Astrocyte (in vitro differentiated cells and primary cell): ENCODE results near the gene PARD3B. TPM values are rescaled to one million over a fixed set of nuclear protein-coding genes. Genes with fewer than 3 reads are reported as not detected.

Source experiments
- DNase-seq: peaks from one replicate; pipeline ENCODE4 v3.0.0-alpha.2; 2010; ENCODE audit warnings: low read depth
- FAIRE-seq: peaks from 2 replicates; lab custom pipeline; 2011; peaks lifted over from hg19 to GRCh38; lab: Jason Lieb, UNC
- H2AFZ ChIP-seq: 2 replicates; pipeline ENCODE4 v1.6.0; 2012; ENCODE audit warnings: low read depth, low read length, inconsistent platforms
- H3K27ac ChIP-seq: 2 replicates; pipeline ENCODE4 v1.5.1; 2011; ENCODE audit warnings: low read depth, low read length, inconsistent platforms
- H3K27me3 ChIP-seq: 2 replicates; pipeline ENCODE4 v1.6.0; 2011; ENCODE audit warnings: low read length, inconsistent platforms; ENCODE audit not compliant: insufficient read depth
- H3K36me3 ChIP-seq: 2 replicates; pipeline ENCODE4 v1.5.1; 2011; ENCODE audit warnings: low read length, inconsistent platforms; ENCODE audit not compliant: insufficient read depth
- H3K4me1 ChIP-seq: 2 replicates; pipeline ENCODE4 v1.5.1; 2011; ENCODE audit warnings: low read length, inconsistent platforms; ENCODE audit not compliant: insufficient read depth
- H3K4me2 ChIP-seq: 2 replicates; pipeline ENCODE4 v1.6.0; 2012; ENCODE audit warnings: low read length, inconsistent platforms
- H3K4me3 ChIP-seq: 2 replicates; pipeline ENCODE4 v1.5.1; 2011; ENCODE audit warnings: low read depth, mild to moderate bottlenecking, low read length, inconsistent platforms; ENCODE audit not compliant: insufficient read depth
- H3K79me2 ChIP-seq: 2 replicates; pipeline ENCODE4 v1.6.0; 2012; ENCODE audit warnings: mild to moderate bottlenecking, low read length, inconsistent platforms; ENCODE audit not compliant: insufficient read depth
- H3K9ac ChIP-seq: 2 replicates; pipeline ENCODE4 v1.6.0; 2012; ENCODE audit warnings: mild to moderate bottlenecking, low read length, inconsistent platforms
- H3K9me3 ChIP-seq: 2 replicates; pipeline ENCODE4 v1.5.1; 2012; ENCODE audit warnings: low read depth, mild to moderate bottlenecking, low read length, inconsistent platforms; ENCODE audit not compliant: insufficient read depth
- H4K20me1 ChIP-seq: 2 replicates; pipeline ENCODE4 v1.6.0; 2012; ENCODE audit warnings: low read length, inconsistent platforms; ENCODE audit not compliant: insufficient read depth
- H3K27ac Mint-ChIP-seq: one replicate; pipeline ENCODE4 v1.8.0; 2021; ENCODE audit warnings: mild to moderate bottlenecking, mixed read lengths; ENCODE audit not compliant: unreplicated experiment
- H3K27me3 Mint-ChIP-seq: one replicate; pipeline ENCODE4 v1.8.0; 2021; ENCODE audit warnings: low read depth, mixed read lengths; ENCODE audit not compliant: unreplicated experiment
- H3K36me3 Mint-ChIP-seq: one replicate; pipeline ENCODE4 v1.8.0; 2021; ENCODE audit warnings: low read depth, mixed read lengths; ENCODE audit not compliant: unreplicated experiment
- H3K4me1 Mint-ChIP-seq: one replicate; pipeline ENCODE4 v1.8.0; 2021; ENCODE audit warnings: low read depth, mixed read lengths; ENCODE audit not compliant: unreplicated experiment
- H3K4me3 Mint-ChIP-seq: one replicate; pipeline ENCODE4 v1.8.0; 2021; ENCODE audit warnings: mild to moderate bottlenecking, moderate library complexity, mixed read lengths; ENCODE audit not compliant: unreplicated experiment
- H3K9me3 Mint-ChIP-seq: one replicate; pipeline ENCODE4 v1.8.0; 2021; ENCODE audit warnings: mild to moderate bottlenecking, mixed read lengths; ENCODE audit not compliant: unreplicated experiment
- CTCF ChIP-seq: IDR thresholded peaks from 2 replicates; pipeline ENCODE4 v1.5.1; 2011; ENCODE audit warnings: low read depth, mild to moderate bottlenecking, inconsistent platforms, low read length, moderate library complexity; ENCODE audit not compliant: insufficient read depth
- EZH2 ChIP-seq: IDR thresholded peaks from 2 replicates; pipeline ENCODE4 v1.6.1; 2012; ENCODE audit warnings: mild to moderate bottlenecking, low read length, inconsistent platforms; ENCODE audit not compliant: insufficient read depth
- total RNA-seq: library from RNA; stranded (reverse); gene quantifications from 2 replicates; pipeline ENCODE4 v1.2.1, GENCODE V29; 2021

PARD3B gene
- total RNA-seq, 1 donor from 2014 or later, result 6.5 TPM

DNA sequence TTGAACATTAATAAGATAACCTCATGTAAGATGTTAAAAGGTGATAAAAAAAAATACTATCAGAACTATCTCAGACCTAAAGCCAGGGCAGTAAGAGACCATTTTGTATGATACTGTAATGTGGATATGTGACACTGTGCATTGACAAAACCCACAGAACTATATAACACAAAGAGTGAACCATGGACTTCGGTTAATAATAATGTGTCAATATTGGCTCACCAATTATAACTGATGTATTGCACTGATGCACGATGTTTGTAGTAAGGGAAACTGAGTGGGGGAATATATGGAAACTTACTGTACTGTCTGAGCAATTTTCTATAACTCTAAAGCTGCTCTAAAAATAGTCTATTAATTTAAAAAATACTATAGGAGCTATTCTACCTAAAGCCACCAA, 40.7 kb upstream of the PARD3B start:
- Histone ChIP-seq H3K27ac (no peak overlapping the region), H3K4me2 (no peak overlapping the region), H3K36me3 (no peaks in the 10 kb centered on the region), H3K9ac (no peak overlapping the region), H3K9me3 (no peaks in the 10 kb centered on the region), H3K4me1 (peaks cover 4% of the 10 kb centered on the region), H2AFZ (no peak overlapping the region), H3K4me3 (no peak overlapping the region), H3K79me2 (no peaks in the 10 kb centered on the region), H4K20me1 (no peaks in the 10 kb centered on the region), H3K27me3 (no peaks in the 10 kb centered on the region)
- no peaks in the 10 kb centered on the region for H3K9me3 Mint-ChIP-seq
- H3K27ac Mint-ChIP-seq, result no peak overlapping the region
- FAIRE-seq (no peak), DNase-seq (no peak)
- no peak overlapping the region for H3K4me3 Mint-ChIP-seq
- TF ChIP-seq EZH2, result no peak
- no peak for TF ChIP-seq CTCF
- peaks cover 2% of the 10 kb centered on the region for H3K27me3 Mint-ChIP-seq
- H3K36me3 Mint-ChIP-seq, result no peaks in the 10 kb centered on the region
- H3K4me1 Mint-ChIP-seq, result peaks cover 3% of the 10 kb centered on the region

DNA sequence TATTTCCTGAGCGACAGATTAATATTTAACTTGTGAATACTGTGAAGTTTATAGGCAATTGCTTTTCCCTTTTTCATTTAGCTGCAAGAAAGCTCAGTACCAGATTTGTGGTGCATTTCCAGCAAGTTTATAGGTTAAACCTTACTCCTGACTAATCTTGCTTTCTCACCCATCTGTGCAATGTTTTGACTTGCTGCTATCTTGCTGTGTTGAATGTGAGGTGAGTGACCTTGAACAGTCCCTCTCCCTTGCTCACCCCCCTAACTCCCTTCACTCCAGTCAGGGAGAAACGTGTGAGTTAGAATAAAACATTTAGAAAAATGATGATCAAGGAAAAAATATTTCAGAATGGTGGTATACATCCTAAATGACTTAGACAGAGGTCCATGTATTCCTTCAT, 39.8 kb upstream of the PARD3B start:
- peaks cover 4% of the 10 kb centered on the region for H3K4me1 ChIP-seq
- H3K9me3 Mint-ChIP-seq, result no peaks in the 10 kb centered on the region
- TF ChIP-seq EZH2 (no peak), CTCF (no peak)
- H3K9ac ChIP-seq, result peak overlapping the region; percentile 45
- peak overlapping the region; percentile 19 for H3K4me2 ChIP-seq
- H2AFZ ChIP-seq, result no peak overlapping the region
- peaks cover 2% of the 10 kb centered on the region for H3K27me3 Mint-ChIP-seq
- H3K36me3 Mint-ChIP-seq, result no peaks in the 10 kb centered on the region
- DNase-seq, result peak; percentile 16
- H3K27ac Mint-ChIP-seq, result no peak overlapping the region
- H3K79me2 ChIP-seq, result no peaks in the 10 kb centered on the region
- no peaks in the 10 kb centered on the region for H3K9me3 ChIP-seq
- no peak overlapping the region for H3K4me3 ChIP-seq
- H3K4me3 Mint-ChIP-seq, result no peak overlapping the region
- H4K20me1 ChIP-seq, result no peaks in the 10 kb centered on the region
- H3K36me3 ChIP-seq, result no peaks in the 10 kb centered on the region
- H3K27me3 ChIP-seq, result no peaks in the 10 kb centered on the region
- peak overlapping the region; percentile 65 for H3K27ac ChIP-seq
- no peak for FAIRE-seq
- H3K4me1 Mint-ChIP-seq, result peaks cover 3% of the 10 kb centered on the region

DNA sequence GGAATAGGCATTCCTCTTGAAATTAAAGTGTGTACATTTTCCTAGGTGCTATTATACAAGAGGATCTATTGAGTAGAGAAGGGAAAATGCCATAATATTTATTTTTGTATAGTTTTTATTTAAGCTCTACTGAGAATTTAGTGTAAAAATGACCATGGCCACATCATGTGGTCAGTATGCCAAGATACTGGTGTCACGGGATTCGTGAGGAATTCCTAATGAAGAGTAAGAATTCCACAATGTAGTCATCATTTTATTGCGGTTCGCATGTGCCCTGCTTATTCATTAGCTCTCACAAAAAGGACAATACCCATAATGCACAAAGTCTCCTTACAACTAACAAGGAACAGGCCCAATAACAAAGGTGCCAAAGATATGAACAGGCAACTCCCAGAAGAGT, 39.3 kb upstream of the PARD3B start:
- peak; percentile 13 for FAIRE-seq
- Mint-ChIP-seq H3K36me3 (no peaks in the 10 kb centered on the region), H3K4me3 (no peak overlapping the region), H3K27ac (no peak overlapping the region), H3K27me3 (peaks cover 2% of the 10 kb centered on the region), H3K4me1 (peaks cover 3% of the 10 kb centered on the region), H3K9me3 (no peaks in the 10 kb centered on the region)
- Histone ChIP-seq H3K79me2 (no peaks in the 10 kb centered on the region), H4K20me1 (no peaks in the 10 kb centered on the region), H3K4me2 (peak overlapping the region; percentile 19), H3K4me1 (peaks cover 4% of the 10 kb centered on the region), H3K4me3 (no peak overlapping the region), H3K27ac (peak overlapping the region; percentile 65), H3K36me3 (no peaks in the 10 kb centered on the region), H3K27me3 (no peaks in the 10 kb centered on the region), H2AFZ (no peak overlapping the region), H3K9me3 (no peaks in the 10 kb centered on the region), H3K9ac (peak overlapping the region; percentile 45)
- DNase-seq, result peak; percentile 85
- TF ChIP-seq CTCF (no peak), EZH2 (no peak)
